ENCODE results near the gene IL24. TPM values are rescaled to one million over a fixed set of nuclear protein-coding genes. Genes with fewer than 3 reads are reported as not detected.

IL24 gene
- total and polyA plus RNA-seq, 8 donors = 0.11 to 0.43 (median 0.34) TPM; not detected in 1

GRCh38 chr1:206945779-206946178, 48.5 kb downstream of the IL24 start:
- TF ChIP-seq, protein P1, sequence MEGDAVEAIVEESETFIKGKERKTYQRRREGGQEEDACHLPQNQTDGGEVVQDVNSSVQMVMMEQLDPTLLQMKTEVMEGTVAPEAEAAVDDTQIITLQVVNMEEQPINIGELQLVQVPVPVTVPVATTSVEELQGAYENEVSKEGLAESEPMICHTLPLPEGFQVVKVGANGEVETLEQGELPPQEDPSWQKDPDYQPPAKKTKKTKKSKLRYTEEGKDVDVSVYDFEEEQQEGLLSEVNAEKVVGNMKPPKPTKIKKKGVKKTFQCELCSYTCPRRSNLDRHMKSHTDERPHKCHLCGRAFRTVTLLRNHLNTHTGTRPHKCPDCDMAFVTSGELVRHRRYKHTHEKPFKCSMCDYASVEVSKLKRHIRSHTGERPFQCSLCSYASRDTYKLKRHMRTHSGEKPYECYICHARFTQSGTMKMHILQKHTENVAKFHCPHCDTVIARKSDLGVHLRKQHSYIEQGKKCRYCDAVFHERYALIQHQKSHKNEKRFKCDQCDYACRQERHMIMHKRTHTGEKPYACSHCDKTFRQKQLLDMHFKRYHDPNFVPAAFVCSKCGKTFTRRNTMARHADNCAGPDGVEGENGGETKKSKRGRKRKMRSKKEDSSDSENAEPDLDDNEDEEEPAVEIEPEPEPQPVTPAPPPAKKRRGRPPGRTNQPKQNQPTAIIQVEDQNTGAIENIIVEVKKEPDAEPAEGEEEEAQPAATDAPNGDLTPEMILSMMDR (IDR thresholded peaks at IDR 0.05) = no peak
- ATAC-seq (peak; percentile 4), DNase-seq (no peak)
- intact Hi-C loops (cut with DNase I) = no loop called here
- Histone ChIP-seq H3K27me3 (peaks cover 0 to 5% of the 10 kb centered on the region in 2 donors), H3K36me3 (no peaks in the 10 kb centered on the region), H3K4me1 (no peaks in the 10 kb centered on the region), H3K9me3 (peaks cover 0 to 5% of the 10 kb centered on the region in 2 donors), H3K27ac (no peak overlapping the region), H3K4me3 (peak overlapping the region; percentile 17 to 28)

DNA sequence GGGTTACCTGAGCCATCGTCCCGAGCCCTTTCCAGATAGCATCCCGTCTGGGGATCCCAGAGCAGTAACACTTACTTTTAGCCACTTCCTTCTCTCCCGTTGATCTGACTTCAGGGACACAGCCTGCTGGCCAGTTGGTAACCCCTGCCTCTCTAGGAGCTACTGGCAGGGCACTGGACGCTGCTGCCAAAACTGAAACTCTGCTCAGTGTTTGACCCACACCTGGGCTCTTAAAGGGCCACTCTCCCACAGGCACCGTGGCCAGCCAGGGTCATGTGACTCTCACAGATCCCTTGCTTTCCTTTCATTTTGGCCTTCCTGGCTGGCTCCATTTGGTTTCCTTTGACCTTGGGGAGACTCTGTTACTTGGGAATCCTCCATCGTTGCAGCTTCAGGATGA, 49.0 kb downstream of the IL24 start, which contains the start of gene PIGR:
TSS of gene PIGR (minus strand) at position 206 of the 400 bp plus-strand sequence. CDS start 5,935 bp downstream, outside the sequence.
- Histone ChIP-seq H3K9me3 (peaks cover 0 to 5% of the 10 kb centered on the region in 2 donors), H3K27ac (no peak within 1 kb of the TSS), H3K4me3 (peak within 1 kb of the TSS; percentile 17 to 28), H3K4me1 (no peaks in the 10 kb centered on the region), H3K36me3 (no peaks in the 10 kb centered on the region), H3K27me3 (peaks cover 0 to 5% of the 10 kb centered on the region in 2 donors)
- TF ChIP-seq, protein P1 (IDR thresholded peaks at IDR 0.05) = no peak
- peak; percentile 87 for ATAC-seq
- DNase-seq = no peak
- intact Hi-C loops (cut with DNase I) = no loop called here

DNA sequence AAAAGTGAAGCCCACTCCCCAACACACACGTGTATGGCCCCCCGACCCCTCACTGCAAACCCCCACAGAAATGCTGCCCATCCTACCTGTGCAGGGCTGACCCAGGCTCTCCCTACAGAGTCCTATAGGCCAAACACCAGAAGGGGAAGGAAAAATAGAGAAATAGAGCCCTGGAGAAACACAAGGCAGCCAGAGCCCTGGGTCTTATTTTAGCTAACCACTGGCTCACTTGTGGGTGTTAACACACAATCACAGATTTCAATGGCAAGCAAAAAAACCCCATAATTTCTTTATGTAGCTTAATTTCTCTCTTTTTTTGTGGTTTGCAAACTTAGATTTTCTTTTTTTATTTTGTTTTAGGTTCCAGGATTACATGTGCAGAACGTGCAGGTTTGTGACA, 50.0 kb downstream of the IL24 start:
- Histone ChIP-seq H3K36me3 (no peaks in the 10 kb centered on the region), H3K4me1 (peaks cover 0 to 8% of the 10 kb centered on the region in 2 donors), H3K27me3 (peaks cover 0 to 5% of the 10 kb centered on the region in 2 donors), H3K27ac (no peak overlapping the region), H3K9me3 (peaks cover 0 to 5% of the 10 kb centered on the region in 2 donors), H3K4me3 (no peak overlapping the region)
- TF ChIP-seq, protein P1 (IDR thresholded peaks at IDR 0.05) = no peak
- DNase-seq = no peak
- no peak for ATAC-seq
- intact Hi-C loops (cut with DNase I) = no loop called here

DNA sequence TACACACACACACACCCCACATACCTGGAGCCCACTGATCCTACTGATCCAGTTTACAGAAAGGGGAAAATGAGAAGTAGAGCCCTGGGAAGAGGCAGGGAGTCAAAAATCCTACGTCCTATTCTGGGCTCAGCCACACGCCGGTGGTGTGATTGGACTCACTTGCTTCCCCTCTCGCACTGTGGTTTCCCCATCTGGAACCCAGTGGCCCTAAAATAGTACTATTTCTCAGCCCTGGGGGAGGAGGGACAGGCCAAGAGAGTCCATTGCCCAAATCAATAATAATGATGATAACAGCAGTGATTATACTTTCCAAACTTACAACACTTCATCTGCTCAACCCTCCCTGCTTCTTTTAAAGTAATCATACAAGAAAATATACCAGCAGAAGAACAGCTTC, 52.0 kb downstream of the IL24 start:
- Histone ChIP-seq H3K4me3 (no peak overlapping the region), H3K36me3 (no peaks in the 10 kb centered on the region), H3K27me3 (no peaks in the 10 kb centered on the region), H3K27ac (no peak overlapping the region), H3K9me3 (peaks cover 0 to 5% of the 10 kb centered on the region in 2 donors), H3K4me1 (peaks cover 3 to 11% of the 10 kb centered on the region in 2 donors)
- intact Hi-C loops (cut with DNase I) = no loop called here
- ATAC-seq (no peak), DNase-seq (no peak)
- TF ChIP-seq, protein P1 (IDR thresholded peaks at IDR 0.05) = no peak

DNA sequence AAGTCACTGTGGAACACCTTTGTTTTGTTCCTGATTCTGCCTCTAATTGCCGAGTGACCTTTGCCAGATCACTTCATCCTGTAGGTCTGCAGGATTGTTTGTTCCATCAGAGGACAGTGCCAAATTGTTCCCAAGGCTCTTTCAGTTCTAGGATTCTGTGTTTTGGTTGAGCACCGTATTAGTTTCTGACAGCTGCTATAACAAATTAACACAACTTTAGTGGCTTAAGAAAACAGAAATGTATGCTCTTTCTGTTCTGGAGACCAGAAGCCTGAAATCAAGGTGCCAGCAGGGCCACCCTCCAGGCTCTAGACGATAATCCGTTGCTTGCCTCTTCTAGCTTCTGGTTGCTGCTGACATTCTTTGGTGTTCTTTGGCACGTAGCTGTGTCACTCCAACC, 52.4 kb downstream of the IL24 start:
- TF ChIP-seq, protein P1 (IDR thresholded peaks at IDR 0.05) = no peak
- Histone ChIP-seq H3K36me3 (no peaks in the 10 kb centered on the region), H3K4me3 (no peak overlapping the region), H3K27me3 (no peaks in the 10 kb centered on the region), H3K4me1 (peaks cover 3 to 12% of the 10 kb centered on the region in 2 donors), H3K9me3 (peaks cover 0 to 5% of the 10 kb centered on the region in 2 donors), H3K27ac (no peak overlapping the region)
- DNase-seq (no peak), ATAC-seq (no peak)
- intact Hi-C loops (cut with DNase I) = no loop called here

All from left lung (tissue), 10 donors.